SK-N-SH treated with all-trans-retinoic acid at 6 μM for 48 hours (cell line): ENCODE measurements around the gene C12orf75.

Source experiments
- ATAC-seq: fragments of 200-7000 bp; cut with Tn5 transposase; 3 replicates; pipeline ENCODE4 v1.9.1; 2020; ENCODE audit warnings: mild to moderate bottlenecking, moderate library complexity
- BACH2 ChIP-seq: fragments of 250-450 bp; sonication (Bioruptor Pico); IDR thresholded peaks from 2 replicates; pipeline ENCODE4 v1.9.0; 2021; ENCODE audit warnings: mild to moderate bottlenecking, borderline replicate concordance
- CSDC2 ChIP-seq: fragments of 250-450 bp; sonication (Bioruptor Pico); IDR thresholded peaks from 2 replicates; pipeline ENCODE4 v1.5.0; 2020; ENCODE audit warnings: mild to moderate bottlenecking, moderate library complexity
- CSRNP3 ChIP-seq: fragments of 250-450 bp; sonication (Bioruptor Pico); IDR thresholded peaks from 2 replicates; pipeline ENCODE4 v1.5.1; 2021; ENCODE audit warnings: mild to moderate bottlenecking, moderate library complexity
- ESRRG ChIP-seq: fragments of 250-450 bp; sonication (Bioruptor Pico); IDR thresholded peaks from 2 replicates; pipeline ENCODE4 v1.6.1; 2021; ENCODE audit warnings: mild to moderate bottlenecking
- GLIS3 ChIP-seq: fragments of 250-450 bp; sonication (Bioruptor Pico); IDR thresholded peaks from 2 replicates; pipeline ENCODE4 v1.5.0; 2020; ENCODE audit warnings: mild to moderate bottlenecking, moderate library complexity
- ISL1 ChIP-seq: fragments of 250-450 bp; sonication (Bioruptor Pico); IDR thresholded peaks from 2 replicates; pipeline ENCODE4 v2.1.2; 2022; ENCODE audit warnings: mild to moderate bottlenecking, moderate library complexity
- OSR1 ChIP-seq: fragments of 250-450 bp; sonication (Bioruptor Pico); IDR thresholded peaks from 2 replicates; pipeline ENCODE4 v1.8.0; 2022; ENCODE audit warnings: moderate library complexity, mild to moderate bottlenecking, inconsistent platforms
- POU6F1 ChIP-seq: fragments of 250-450 bp; sonication (Bioruptor Pico); IDR thresholded peaks from 2 replicates; pipeline ENCODE4 v1.8.0; 2021; ENCODE audit warnings: low read depth, mild to moderate bottlenecking, moderate library complexity, borderline replicate concordance
- PPARA ChIP-seq: fragments of 250-450 bp; sonication (Bioruptor Pico); IDR thresholded peaks from 2 replicates; pipeline ENCODE4 v1.5.0; 2020; ENCODE audit warnings: mild to moderate bottlenecking, borderline replicate concordance
- RARB ChIP-seq: fragments of 250-450 bp; sonication (Bioruptor Pico); IDR thresholded peaks from 2 replicates; pipeline ENCODE4 v1.8.0; 2021; ENCODE audit warnings: mild to moderate bottlenecking, moderate library complexity
- SNAI2 ChIP-seq: fragments of 250-450 bp; sonication (Bioruptor Pico); IDR thresholded peaks from 2 replicates; pipeline ENCODE4 v1.5.0; 2020; ENCODE audit warnings: mild to moderate bottlenecking, moderate library complexity
- TCF4 ChIP-seq: fragments of 250-450 bp; sonication (Bioruptor Pico); IDR thresholded peaks from 2 replicates; pipeline ENCODE4 v1.8.0; 2021; ENCODE audit warnings: mild to moderate bottlenecking, moderate library complexity, borderline replicate concordance
- TOX ChIP-seq: fragments of 250-450 bp; sonication (Bioruptor Pico); IDR thresholded peaks from 2 replicates; pipeline ENCODE4 v1.8.0; 2021; ENCODE audit warnings: mild to moderate bottlenecking, moderate library complexity, borderline replicate concordance
- ZFP3 ChIP-seq: fragments of 250-450 bp; sonication (Bioruptor Pico); IDR thresholded peaks from 2 replicates; pipeline ENCODE4 v1.5.0; 2020; ENCODE audit warnings: mild to moderate bottlenecking, moderate library complexity
- ZFP30 ChIP-seq: fragments of 450-650 bp; formaldehyde crosslinking; IDR thresholded peaks from 2 replicates; pipeline ENCODE4 v1.5.0; 2022; ENCODE audit warnings: mild to moderate bottlenecking, moderate library complexity
- ZNF565 ChIP-seq: fragments of 450-650 bp; formaldehyde crosslinking; conservative IDR thresholded peaks from 2 replicates; pipeline ENCODE4 v1.5.0; 2020; ENCODE audit warnings: low read depth, mild to moderate bottlenecking, moderate library complexity
- ZNF70 ChIP-seq: fragments of 450-650 bp; formaldehyde crosslinking; IDR thresholded peaks from 2 replicates; pipeline ENCODE4 v1.5.0; 2020; ENCODE audit warnings: mild to moderate bottlenecking, moderate library complexity
- ZNF8 ChIP-seq: fragments of 450-650 bp; formaldehyde crosslinking; IDR thresholded peaks from 2 replicates; pipeline ENCODE4 v1.5.0; 2020; ENCODE audit warnings: mild to moderate bottlenecking, moderate library complexity
- TF ChIP-seq, protein P1 (sequence below): fragments of 250-450 bp; sonication (Bioruptor Pico); IDR thresholded peaks from 2 replicates; pipeline ENCODE4 v1.5.1; 2020; ENCODE audit warnings: low read depth, mild to moderate bottlenecking, moderate library complexity
- TF ChIP-seq, protein P2 (sequence below): fragments of 250-450 bp; sonication (Bioruptor Pico); IDR thresholded peaks from 2 replicates; pipeline ENCODE4 v1.5.0; 2020; ENCODE audit warnings: mild to moderate bottlenecking, moderate library complexity
- TF ChIP-seq, protein P3 (sequence below): fragments of 250-450 bp; sonication (Bioruptor Pico); IDR thresholded peaks from 2 replicates; pipeline ENCODE4 v1.8.0; 2020; ENCODE audit warnings: mild to moderate bottlenecking, moderate library complexity, borderline replicate concordance

C12orf75 gene

DNA sequence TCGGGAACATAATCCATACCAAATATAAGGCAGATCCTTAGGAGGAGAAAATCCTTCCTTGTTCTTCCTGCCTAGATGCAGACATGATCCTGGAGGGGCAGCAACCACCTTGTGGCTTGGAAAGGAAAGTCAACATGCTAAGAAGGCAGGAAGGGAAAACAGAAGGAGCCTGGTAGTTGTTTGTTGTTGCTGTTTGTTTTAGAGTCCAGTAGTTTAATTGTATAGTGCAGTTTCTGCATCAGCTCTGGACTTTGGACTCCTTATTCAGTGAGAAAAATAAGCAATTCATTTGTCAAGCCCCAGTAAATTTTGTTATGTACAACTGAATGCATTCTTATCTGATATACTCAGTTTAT, 48.8 kb upstream of the C12orf75 start:
- TF ChIP-seq SNAI2 (CRISPR knock-in tag) = no peak
- TF ChIP-seq, protein P1, sequence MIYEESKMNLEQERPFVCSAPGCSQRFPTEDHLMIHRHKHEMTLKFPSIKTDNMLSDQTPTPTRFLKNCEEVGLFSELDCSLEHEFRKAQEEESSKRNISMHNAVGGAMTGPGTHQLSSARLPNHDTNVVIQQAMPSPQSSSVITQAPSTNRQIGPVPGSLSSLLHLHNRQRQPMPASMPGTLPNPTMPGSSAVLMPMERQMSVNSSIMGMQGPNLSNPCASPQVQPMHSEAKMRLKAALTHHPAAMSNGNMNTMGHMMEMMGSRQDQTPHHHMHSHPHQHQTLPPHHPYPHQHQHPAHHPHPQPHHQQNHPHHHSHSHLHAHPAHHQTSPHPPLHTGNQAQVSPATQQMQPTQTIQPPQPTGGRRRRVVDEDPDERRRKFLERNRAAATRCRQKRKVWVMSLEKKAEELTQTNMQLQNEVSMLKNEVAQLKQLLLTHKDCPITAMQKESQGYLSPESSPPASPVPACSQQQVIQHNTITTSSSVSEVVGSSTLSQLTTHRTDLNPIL (CRISPR knock-in tag) = no peak
- no peak for TF ChIP-seq ZNF8 (CRISPR knock-in tag)
- no peak for TF ChIP-seq ZNF70 (CRISPR knock-in tag)
- no peak for TF ChIP-seq TCF4
- TF ChIP-seq ZNF565 = no peak
- TF ChIP-seq ZFP30 (CRISPR knock-in tag) = no peak
- no peak for ATAC-seq

GRCh38 chr12:105285378-105285777, 45.1 kb upstream of the C12orf75 start:
- no peak for ATAC-seq

GRCh38 chr12:105287408-105287807, 43.1 kb upstream of the C12orf75 start:
- ATAC-seq = no peak
- TF ChIP-seq CSDC2 (CRISPR knock-in tag) (no peak), ZFP30 (CRISPR knock-in tag) (no peak), ESRRG (CRISPR knock-in tag) (no peak), TCF4 (no peak), POU6F1 (CRISPR knock-in tag) (no peak), ZNF565 (no peak), PPARA (CRISPR knock-in tag) (no peak), CSRNP3 (no peak), ISL1 (CRISPR knock-in tag) (no peak), SNAI2 (CRISPR knock-in tag) (no peak), ZNF70 (CRISPR knock-in tag) (no peak), ZFP3 (CRISPR knock-in tag) (no peak), RARB (CRISPR knock-in tag) (no peak), BACH2 (no peak), GLIS3 (CRISPR knock-in tag) (no peak)
- TF ChIP-seq, protein P2, sequence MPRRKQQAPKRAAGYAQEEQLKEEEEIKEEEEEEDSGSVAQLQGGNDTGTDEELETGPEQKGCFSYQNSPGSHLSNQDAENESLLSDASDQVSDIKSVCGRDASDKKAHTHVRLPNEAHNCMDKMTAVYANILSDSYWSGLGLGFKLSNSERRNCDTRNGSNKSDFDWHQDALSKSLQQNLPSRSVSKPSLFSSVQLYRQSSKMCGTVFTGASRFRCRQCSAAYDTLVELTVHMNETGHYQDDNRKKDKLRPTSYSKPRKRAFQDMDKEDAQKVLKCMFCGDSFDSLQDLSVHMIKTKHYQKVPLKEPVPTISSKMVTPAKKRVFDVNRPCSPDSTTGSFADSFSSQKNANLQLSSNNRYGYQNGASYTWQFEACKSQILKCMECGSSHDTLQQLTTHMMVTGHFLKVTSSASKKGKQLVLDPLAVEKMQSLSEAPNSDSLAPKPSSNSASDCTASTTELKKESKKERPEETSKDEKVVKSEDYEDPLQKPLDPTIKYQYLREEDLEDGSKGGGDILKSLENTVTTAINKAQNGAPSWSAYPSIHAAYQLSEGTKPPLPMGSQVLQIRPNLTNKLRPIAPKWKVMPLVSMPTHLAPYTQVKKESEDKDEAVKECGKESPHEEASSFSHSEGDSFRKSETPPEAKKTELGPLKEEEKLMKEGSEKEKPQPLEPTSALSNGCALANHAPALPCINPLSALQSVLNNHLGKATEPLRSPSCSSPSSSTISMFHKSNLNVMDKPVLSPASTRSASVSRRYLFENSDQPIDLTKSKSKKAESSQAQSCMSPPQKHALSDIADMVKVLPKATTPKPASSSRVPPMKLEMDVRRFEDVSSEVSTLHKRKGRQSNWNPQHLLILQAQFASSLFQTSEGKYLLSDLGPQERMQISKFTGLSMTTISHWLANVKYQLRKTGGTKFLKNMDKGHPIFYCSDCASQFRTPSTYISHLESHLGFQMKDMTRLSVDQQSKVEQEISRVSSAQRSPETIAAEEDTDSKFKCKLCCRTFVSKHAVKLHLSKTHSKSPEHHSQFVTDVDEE = no peak
- TF ChIP-seq, protein P3, sequence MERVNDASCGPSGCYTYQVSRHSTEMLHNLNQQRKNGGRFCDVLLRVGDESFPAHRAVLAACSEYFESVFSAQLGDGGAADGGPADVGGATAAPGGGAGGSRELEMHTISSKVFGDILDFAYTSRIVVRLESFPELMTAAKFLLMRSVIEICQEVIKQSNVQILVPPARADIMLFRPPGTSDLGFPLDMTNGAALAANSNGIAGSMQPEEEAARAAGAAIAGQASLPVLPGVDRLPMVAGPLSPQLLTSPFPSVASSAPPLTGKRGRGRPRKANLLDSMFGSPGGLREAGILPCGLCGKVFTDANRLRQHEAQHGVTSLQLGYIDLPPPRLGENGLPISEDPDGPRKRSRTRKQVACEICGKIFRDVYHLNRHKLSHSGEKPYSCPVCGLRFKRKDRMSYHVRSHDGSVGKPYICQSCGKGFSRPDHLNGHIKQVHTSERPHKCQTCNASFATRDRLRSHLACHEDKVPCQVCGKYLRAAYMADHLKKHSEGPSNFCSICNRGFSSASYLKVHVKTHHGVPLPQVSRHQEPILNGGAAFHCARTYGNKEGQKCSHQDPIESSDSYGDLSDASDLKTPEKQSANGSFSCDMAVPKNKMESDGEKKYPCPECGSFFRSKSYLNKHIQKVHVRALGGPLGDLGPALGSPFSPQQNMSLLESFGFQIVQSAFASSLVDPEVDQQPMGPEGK (CRISPR knock-in tag) = no peak

More at GRCh38 chr12:105285378-105285777, 45.1 kb upstream of the C12orf75 start:
- TF ChIP-seq TOX = no peak
- TF ChIP-seq, protein P2 = no peak
- TF ChIP-seq OSR1 = no peak
- no peak for TF ChIP-seq ZNF8 (CRISPR knock-in tag)
- TF ChIP-seq BACH2 = no peak
- no peak for TF ChIP-seq POU6F1 (CRISPR knock-in tag)
- no peak for TF ChIP-seq ISL1 (CRISPR knock-in tag)
